ENCODE measurements around the gene ABCA3.

The ABCA3 gene

DNA sequence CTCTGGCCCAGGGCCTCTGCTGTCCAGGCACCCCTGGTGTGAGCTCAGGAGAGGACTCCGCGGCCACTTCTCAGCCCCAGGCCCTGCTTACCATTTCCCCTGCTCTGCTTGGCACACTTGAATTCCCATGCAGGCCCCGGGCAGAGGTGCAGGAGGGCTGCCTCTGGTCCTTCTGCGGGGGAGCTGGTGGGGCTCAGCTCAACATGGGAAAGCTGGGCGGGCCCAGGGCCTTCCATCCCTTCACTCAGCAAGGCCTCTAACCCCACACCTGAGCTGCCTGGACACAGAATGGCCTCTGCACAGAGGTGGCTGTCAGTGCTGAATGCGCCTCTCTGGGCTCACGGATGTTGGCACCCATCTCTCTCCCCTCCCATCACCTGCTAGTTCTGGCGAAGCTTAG is 60.1 kb downstream of the ABCA3 start:
- Histone ChIP-seq H3K27me3 (ENCODE audit: control insufficient read depth, insufficient read depth, low read length) (no peaks in the 10 kb centered on the region), H3K9me3 (ENCODE audit: control insufficient read depth, insufficient read depth, low read length) (no peaks in the 10 kb centered on the region), H3K27ac (ENCODE audit: low read length) (no peak overlapping the region), H3K4me1 (ENCODE audit: control insufficient read depth, insufficient read depth, low read length) (peaks cover 1% of the 10 kb centered on the region; the same call in 1 of the 2 replicates), H3K36me3 (ENCODE audit: control insufficient read depth, insufficient read depth, low read length) (no peaks in the 10 kb centered on the region; the same call in 1 of the 2 replicates), H3K4me3 (ENCODE audit: low read length) (no peak overlapping the region)
- no CpG with 5 or more reads among the region's 8 CpGs for WGBS (ENCODE audit: insufficient coverage, insufficient read length)
- DNase-seq (ENCODE audit: low read depth, low spot score) = no peak

DNA sequence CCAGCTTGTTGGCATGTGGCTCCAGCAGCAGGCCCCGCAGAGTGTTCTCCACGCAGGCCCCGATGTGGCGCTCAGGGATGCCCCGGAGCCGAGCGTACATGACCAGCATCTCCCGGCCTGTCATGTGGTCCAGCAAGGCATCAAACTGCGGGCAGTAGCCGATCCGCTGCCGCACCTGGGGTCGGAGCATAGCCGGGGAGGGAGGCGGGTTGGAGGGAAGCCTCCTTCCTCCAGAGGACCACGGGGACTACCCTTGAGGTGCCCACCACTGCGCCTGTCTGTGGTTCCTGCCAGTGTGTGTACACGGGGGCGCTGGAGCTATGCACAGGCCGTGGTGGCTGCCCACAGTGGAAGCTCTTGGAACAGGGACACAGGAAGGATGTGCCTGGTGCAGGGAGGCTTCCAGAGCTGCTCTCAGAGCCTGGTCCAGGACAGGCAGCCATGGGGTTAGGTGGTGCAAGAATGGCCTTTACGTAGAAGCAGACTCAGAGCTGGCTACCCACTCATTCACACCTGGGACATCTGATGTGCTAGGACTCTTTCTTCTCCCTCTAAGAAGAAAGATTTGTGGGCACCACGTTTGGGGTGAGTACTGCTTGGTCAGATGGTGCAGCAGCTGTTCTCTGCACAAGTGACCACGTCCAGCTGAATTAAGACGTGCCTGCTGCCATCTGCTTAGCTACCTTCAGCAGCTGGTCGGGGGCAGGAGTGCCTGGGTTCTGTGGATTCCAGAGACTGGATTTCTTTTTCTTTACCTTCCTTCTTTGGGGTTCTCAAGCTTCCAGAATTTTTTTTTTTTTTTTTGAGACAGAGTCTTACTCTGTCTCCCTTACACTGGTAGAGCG is 61.4 kb downstream of the ABCA3 start:
- Histone ChIP-seq H3K4me3 (ENCODE audit: low read length) (no peak overlapping the region), H3K9me3 (ENCODE audit: control insufficient read depth, insufficient read depth, low read length) (no peaks in the 10 kb centered on the region), H3K4me1 (ENCODE audit: control insufficient read depth, insufficient read depth, low read length) (peaks cover 1% of the 10 kb centered on the region; the same call in 1 of the 2 replicates), H3K27me3 (ENCODE audit: control insufficient read depth, insufficient read depth, low read length) (no peaks in the 10 kb centered on the region), H3K27ac (ENCODE audit: low read length) (no peak overlapping the region), H3K36me3 (ENCODE audit: control insufficient read depth, insufficient read depth, low read length) (no peaks in the 10 kb centered on the region; the same call in 1 of the 2 replicates)
- no CpG with 5 or more reads among the region's 26 CpGs for WGBS (ENCODE audit: insufficient coverage, insufficient read length)
- no peak for DNase-seq (ENCODE audit: low read depth, low spot score)

DNA sequence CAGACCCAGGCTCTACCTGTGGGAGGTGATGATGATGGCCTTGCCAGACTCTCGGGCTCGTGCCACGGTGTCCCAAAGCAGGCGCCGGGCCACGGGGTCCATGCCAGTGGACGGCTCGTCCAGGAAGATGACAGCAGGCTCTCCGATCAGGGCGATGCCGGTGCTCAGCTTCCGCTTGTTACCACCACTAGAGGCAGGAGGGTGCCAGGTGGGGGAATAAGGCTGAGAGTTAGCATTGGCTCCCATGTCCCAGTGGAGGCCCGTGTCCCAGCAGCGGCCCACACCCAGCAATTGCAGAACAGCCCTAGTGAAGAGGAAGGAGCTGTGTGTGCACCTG is 62.3 kb downstream of the ABCA3 start:
- no CpG with 5 or more reads among the region's 14 CpGs for WGBS (ENCODE audit: insufficient coverage, insufficient read length)
- Histone ChIP-seq H3K4me1 (ENCODE audit: control insufficient read depth, insufficient read depth, low read length) (peaks cover 1% of the 10 kb centered on the region; the same call in 1 of the 2 replicates), H3K27me3 (ENCODE audit: control insufficient read depth, insufficient read depth, low read length) (no peaks in the 10 kb centered on the region), H3K4me3 (ENCODE audit: low read length) (no peak overlapping the region), H3K36me3 (ENCODE audit: control insufficient read depth, insufficient read depth, low read length) (no peaks in the 10 kb centered on the region; the same call in 1 of the 2 replicates), H3K9me3 (ENCODE audit: control insufficient read depth, insufficient read depth, low read length) (no peaks in the 10 kb centered on the region), H3K27ac (ENCODE audit: low read length) (no peak overlapping the region)
- DNase-seq (ENCODE audit: low read depth, low spot score) = no peak

DNA sequence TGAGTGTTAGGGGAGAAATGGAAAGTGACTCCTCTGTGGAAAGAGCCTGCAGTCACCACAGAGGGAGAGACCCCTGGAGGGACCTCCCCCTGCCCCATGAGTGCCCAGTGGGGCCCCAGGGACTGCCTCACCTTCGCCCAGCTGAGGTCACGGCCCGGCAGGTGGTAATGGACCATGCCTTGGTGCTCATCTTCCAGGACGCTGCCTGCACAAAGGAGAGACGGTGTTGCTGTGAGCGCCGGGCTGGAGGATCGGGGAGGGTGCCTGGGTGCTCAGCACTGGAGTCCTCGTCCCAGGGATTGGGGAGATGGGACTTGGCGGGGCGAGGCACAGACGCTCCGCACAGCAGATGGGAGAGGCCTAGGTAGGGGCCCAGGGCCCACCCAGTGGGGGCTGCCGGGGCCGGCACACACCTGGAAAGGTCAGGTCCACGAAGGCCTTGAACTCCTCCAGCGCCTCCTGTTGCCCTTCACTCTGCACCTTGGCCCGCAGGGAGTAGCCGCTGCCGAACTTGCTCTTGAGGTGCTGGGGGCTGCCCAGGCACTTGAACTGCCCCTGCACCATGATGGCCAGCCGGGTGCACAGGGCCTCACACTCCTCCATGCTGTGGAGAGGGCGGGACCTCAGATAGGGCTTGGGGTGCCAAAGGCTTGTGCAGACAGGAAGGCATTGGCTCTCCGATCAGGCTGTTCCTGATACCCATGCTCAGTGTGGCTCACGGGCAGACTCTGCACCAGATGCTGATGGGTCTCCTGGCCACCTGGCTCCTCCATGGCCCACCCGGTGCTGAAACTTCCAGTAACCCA is 62.9 kb downstream of the ABCA3 start:
- Histone ChIP-seq H3K4me1 (ENCODE audit: control insufficient read depth, insufficient read depth, low read length) (peaks cover 1% of the 10 kb centered on the region; the same call in 1 of the 2 replicates), H3K4me3 (ENCODE audit: low read length) (no peak overlapping the region), H3K27me3 (ENCODE audit: control insufficient read depth, insufficient read depth, low read length) (no peaks in the 10 kb centered on the region), H3K9me3 (ENCODE audit: control insufficient read depth, insufficient read depth, low read length) (no peaks in the 10 kb centered on the region), H3K27ac (ENCODE audit: low read length) (no peak overlapping the region), H3K36me3 (ENCODE audit: control insufficient read depth, insufficient read depth, low read length) (no peaks in the 10 kb centered on the region; the same call in 1 of the 2 replicates)
- DNase-seq (ENCODE audit: low read depth, low spot score) = no peak
- WGBS (ENCODE audit: insufficient coverage, insufficient read length) = no CpG with 5 or more reads among the region's 25 CpGs

DNA sequence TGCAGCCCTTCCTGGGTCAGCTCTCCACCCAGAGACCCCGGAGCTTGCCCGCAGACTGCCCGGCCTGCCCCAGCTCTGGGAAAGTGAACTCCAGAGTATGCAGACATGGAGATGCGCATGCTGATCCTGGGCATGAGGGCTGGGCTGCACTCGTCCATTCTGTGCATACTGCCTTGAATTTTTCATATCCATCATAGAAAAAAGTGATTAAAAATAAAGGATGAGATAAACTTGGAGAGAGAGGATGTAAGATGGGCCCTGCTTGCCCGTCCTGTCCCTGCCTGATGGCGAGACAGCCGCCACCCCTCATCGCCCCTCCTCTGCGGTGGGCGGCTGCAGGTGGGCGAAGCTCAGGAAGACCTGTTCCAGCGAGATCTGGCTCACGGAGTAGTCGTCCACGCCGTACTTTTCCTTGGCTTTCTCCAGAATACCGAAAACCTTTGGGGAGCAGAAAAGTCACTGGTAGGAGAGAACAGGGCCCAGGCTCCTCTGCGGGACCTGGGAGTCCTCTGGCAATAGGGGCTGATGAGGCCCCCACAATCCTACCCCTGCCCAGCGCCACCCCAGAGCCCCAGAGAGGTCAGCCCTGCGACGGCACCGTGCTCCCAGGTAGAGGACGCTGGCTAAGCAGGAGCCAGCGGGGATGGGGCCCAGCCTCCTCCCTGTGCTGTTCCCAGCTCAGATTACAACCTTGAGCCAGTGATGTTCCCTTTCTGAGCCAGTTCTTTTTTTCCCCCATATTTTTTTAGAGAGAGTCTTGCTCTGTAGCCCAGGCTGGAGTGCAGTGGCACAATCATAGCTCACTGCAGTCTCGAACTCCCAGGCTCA is 63.9 kb downstream of the ABCA3 start:
- Histone ChIP-seq H3K4me3 (ENCODE audit: low read length) (no peak overlapping the region), H3K4me1 (ENCODE audit: control insufficient read depth, insufficient read depth, low read length) (peaks cover 1% of the 10 kb centered on the region; the same call in 1 of the 2 replicates), H3K27ac (ENCODE audit: low read length) (no peak overlapping the region), H3K27me3 (ENCODE audit: control insufficient read depth, insufficient read depth, low read length) (no peaks in the 10 kb centered on the region), H3K36me3 (ENCODE audit: control insufficient read depth, insufficient read depth, low read length) (no peaks in the 10 kb centered on the region; the same call in 1 of the 2 replicates), H3K9me3 (ENCODE audit: control insufficient read depth, insufficient read depth, low read length) (no peaks in the 10 kb centered on the region)
- no CpG with 5 or more reads among the region's 26 CpGs for whole genome bisulfite sequencing (ENCODE audit: insufficient coverage, insufficient read length)
- DNase-seq (ENCODE audit: low read depth, low spot score) = no peak

DNA sequence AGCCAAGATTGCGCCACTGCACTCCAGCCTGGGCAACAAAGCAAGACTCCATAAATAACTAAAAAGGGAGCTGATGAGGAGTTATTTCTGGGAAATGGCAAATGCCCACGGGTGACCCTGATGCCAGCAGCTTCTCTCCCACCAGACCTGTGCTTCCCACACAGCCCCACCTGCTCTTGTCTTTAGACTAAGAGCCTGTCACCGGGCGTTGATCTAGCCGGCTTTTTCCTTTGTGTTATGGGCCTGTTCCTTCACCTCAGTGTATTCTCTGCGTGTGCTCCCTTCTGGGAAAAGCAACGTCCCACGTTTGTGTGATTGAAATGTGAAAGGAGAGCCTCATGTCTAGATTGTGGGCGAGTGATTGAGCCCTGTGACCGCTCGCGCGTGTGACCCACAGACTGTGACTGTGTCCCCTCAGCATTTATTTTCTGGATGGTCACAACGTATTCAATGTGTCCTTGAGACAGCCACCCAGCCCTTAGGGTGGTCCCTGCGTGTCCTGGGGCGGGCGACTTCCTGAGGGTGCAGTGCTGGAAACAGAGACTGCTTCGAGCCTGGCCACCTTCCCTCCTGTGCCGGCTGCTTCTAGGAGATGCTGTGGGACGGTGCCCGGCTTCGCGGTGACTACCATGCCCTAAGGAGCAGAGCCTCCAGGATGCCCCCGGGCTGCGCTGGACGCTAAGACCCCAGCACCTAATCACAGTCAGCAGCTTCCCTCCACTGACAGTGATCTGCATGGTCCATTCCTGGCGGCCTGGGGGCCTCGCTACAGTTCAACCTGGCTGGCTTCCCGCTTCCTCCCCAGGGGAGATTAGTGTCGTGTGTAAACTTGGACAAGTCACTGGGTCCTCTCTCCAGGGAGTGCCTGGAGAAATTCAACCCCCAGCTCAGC is 64.8 kb downstream of the ABCA3 start:
- Histone ChIP-seq H3K9me3 (ENCODE audit: control insufficient read depth, insufficient read depth, low read length) (no peaks in the 10 kb centered on the region), H3K27ac (ENCODE audit: low read length) (no peak overlapping the region), H3K27me3 (ENCODE audit: control insufficient read depth, insufficient read depth, low read length) (no peaks in the 10 kb centered on the region), H3K36me3 (ENCODE audit: control insufficient read depth, insufficient read depth, low read length) (no peaks in the 10 kb centered on the region; the same call in 1 of the 2 replicates), H3K4me1 (ENCODE audit: control insufficient read depth, insufficient read depth, low read length) (peaks cover 1% of the 10 kb centered on the region; the same call in 1 of the 2 replicates), H3K4me3 (ENCODE audit: low read length) (no peak overlapping the region)
- DNase-seq (ENCODE audit: low read depth, low spot score) = no peak
- no CpG with 5 or more reads among the region's 30 CpGs for WGBS (ENCODE audit: insufficient coverage, insufficient read length)

DNA sequence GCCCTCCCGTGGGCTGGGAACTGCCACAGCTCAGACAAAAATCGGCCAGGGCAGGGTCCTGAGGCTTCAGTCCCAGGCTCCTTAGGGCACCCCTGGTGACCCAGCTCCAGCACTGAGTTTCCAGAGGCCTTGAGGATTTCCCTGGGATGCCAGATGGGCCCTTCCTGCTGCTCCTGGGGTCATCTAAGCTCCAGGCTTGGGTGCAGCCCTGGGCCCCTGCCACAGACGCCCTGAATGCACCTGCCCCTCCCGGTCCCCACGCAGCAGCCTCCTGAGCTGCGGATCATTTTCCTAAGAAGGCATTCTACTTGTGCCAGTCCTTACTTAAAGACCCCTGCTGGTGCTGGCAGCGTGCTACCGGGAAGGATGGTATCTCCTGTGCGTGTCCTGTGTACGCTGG is 66.6 kb downstream of the ABCA3 start:
- Histone ChIP-seq H3K9me3 (ENCODE audit: control insufficient read depth, insufficient read depth, low read length) (no peaks in the 10 kb centered on the region), H3K27me3 (ENCODE audit: control insufficient read depth, insufficient read depth, low read length) (no peaks in the 10 kb centered on the region), H3K27ac (ENCODE audit: low read length) (no peak overlapping the region), H3K36me3 (ENCODE audit: control insufficient read depth, insufficient read depth, low read length) (no peaks in the 10 kb centered on the region; the same call in 1 of the 2 replicates), H3K4me3 (ENCODE audit: low read length) (no peak overlapping the region), H3K4me1 (ENCODE audit: control insufficient read depth, insufficient read depth, low read length) (peaks cover 1% of the 10 kb centered on the region; the same call in 1 of the 2 replicates)
- WGBS (ENCODE audit: insufficient coverage, insufficient read length) = no CpG with 5 or more reads among the region's 10 CpGs
- no peak for DNase-seq (ENCODE audit: low read depth, low spot score)

DNA sequence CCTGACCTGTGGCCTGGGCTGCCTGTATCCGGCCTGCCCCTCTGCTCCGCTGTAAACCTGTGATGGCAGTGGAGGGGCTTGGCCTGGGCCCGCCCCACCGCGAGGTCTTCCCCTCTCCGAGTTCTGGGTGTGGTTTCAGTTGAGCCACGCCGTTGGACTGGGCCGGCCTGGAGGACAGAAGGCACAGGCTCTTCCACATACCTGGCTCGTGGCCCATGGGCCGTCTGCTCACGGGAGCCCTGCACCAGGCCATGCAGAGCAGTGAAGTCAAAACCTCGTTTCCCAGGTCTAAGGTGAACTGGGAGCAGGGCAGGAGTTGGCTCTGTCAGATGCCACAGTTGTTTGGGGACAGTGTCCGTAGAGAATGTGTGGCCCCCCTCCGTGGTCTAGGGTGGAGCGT is 67.0 kb downstream of the ABCA3 start:
- H3K9me3 ChIP-seq (ENCODE audit: control insufficient read depth, insufficient read depth, low read length) = no peaks in the 10 kb centered on the region
- H3K4me3 ChIP-seq (ENCODE audit: low read length) = no peak overlapping the region
- WGBS (ENCODE audit: insufficient coverage, insufficient read length) = no CpG with 5 or more reads among the region's 16 CpGs
- H3K27me3 ChIP-seq (ENCODE audit: control insufficient read depth, insufficient read depth, low read length) = no peaks in the 10 kb centered on the region
- peaks cover 1% of the 10 kb centered on the region; the same call in 1 of the 2 replicates for H3K4me1 ChIP-seq (ENCODE audit: control insufficient read depth, insufficient read depth, low read length)
- H3K27ac ChIP-seq (ENCODE audit: low read length) = no peak overlapping the region
- no peak for DNase-seq (ENCODE audit: low read depth, low spot score)
- no peaks in the 10 kb centered on the region; the same call in 1 of the 2 replicates for H3K36me3 ChIP-seq (ENCODE audit: control insufficient read depth, insufficient read depth, low read length)

DNA sequence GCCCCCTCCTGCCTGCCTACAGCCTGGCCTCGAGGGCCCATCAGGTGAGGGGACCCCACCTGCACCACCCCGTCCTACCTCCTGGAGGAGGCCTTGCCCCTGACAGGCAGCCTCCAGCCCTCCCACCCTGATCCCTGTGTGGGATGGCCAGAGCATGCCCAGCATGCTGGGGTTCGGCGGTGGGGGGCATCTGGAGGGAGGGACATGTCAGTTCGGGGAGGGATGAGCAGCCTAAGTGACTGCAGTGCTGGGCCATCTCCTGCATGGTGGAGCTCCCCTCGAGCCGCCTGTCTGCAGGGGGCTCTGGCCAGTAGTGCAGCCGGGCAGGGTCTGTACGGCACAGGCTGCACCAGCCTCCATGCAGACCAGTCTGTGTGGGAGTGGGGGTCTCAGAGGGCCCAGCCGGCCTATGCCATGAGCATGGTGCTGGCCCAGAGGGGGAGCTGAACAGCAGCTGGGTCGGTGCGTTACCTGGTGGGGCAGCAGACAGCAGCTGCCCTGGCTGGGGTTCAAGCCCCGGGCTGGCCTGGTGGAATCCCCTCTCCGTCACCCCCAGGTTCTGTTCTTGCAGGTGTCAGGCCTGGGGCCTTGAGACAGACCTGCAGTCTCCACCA is 68.6 kb downstream of the ABCA3 start:
- no peaks in the 10 kb centered on the region; the same call in 1 of the 2 replicates for H3K36me3 ChIP-seq (ENCODE audit: control insufficient read depth, insufficient read depth, low read length)
- no peak for DNase-seq (ENCODE audit: low read depth, low spot score)
- WGBS (ENCODE audit: insufficient coverage, insufficient read length) = no CpG with 5 or more reads among the region's 14 CpGs

More for the DNA sequence above, 68.6 kb downstream of the ABCA3 start:
- Histone ChIP-seq H3K4me3 (ENCODE audit: low read length) (no peak overlapping the region), H3K27ac (ENCODE audit: low read length) (no peak overlapping the region), H3K27me3 (ENCODE audit: control insufficient read depth, insufficient read depth, low read length) (no peaks in the 10 kb centered on the region), H3K4me1 (ENCODE audit: control insufficient read depth, insufficient read depth, low read length) (no peaks in the 10 kb centered on the region), H3K9me3 (ENCODE audit: control insufficient read depth, insufficient read depth, low read length) (no peaks in the 10 kb centered on the region)
